ENCODE measurements around the gene COL1A2. TPM values are rescaled to one million over a fixed set of nuclear protein-coding genes. Genes with fewer than 3 reads are reported as not detected.

COL1A2 gene
- total RNA-seq, 4 donors from 2014 or later, result 47.0 to 499 (median 75.9) TPM

DNA sequence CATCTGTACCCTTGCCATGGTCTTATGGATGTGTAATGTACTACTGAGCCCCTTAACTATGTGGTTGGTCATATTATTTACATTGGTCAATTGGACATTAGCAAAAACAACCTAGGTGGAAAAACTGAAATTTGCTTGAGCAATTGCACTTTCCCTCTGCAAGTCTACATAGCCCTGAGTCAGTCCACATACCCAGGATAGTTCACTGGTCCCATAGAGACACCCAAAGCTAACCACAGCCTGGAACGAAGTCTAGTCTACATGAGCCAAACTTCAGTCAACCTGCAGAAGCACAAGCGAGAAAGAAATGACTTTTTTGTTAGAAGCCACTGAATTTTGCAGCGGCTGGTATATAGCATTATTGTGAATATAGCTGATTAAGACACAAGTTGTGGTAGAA lies 37.6 kb upstream of the COL1A2 start:
- no peak for TF ChIP-seq POLR2AphosphoS5 (IDR thresholded peaks at IDR 0.05)
- TF ChIP-seq EP300 (IDR thresholded peaks at IDR 0.05; ENCODE audit: low read depth), result no peak
- TF ChIP-seq POLR2A (IDR thresholded peaks at IDR 0.05), result no peak
- TF ChIP-seq CTCF (IDR thresholded peaks at IDR 0.05), result no peak

GRCh38 chr7:94360926-94361325 lies 33.8 kb upstream of the COL1A2 start:
- no peak for TF ChIP-seq POLR2AphosphoS5 (IDR thresholded peaks at IDR 0.05)
- TF ChIP-seq EP300 (IDR thresholded peaks at IDR 0.05; ENCODE audit: low read depth), result no peak
- TF ChIP-seq CTCF (IDR thresholded peaks at IDR 0.05), result no peak
- no peak for TF ChIP-seq POLR2A (IDR thresholded peaks at IDR 0.05)
- no peak for DNase-seq
- H3K27me3 ChIP-seq, result no peaks in the 10 kb centered on the region
- in situ Hi-C loops (cut with MboI; ENCODE audit: low pct_ligation_motif_present in 1 of 4, low pct_unique_long_range_greater_than_20kb in 1 of 4, low sequenced_read_pairs in 3 of 4) (no loop called here), intact Hi-C loops (cut with DNase I; ENCODE audit: low total_unique reads) (no loop called here)
- H3K9me3 ChIP-seq, result no peaks in the 10 kb centered on the region
- no peaks in the 10 kb centered on the region for H3K4me1 ChIP-seq
- no peak overlapping the region for H3K27ac ChIP-seq
- no peak overlapping the region for H3K4me3 ChIP-seq
- WGBS, 2 donors (ENCODE audit: low coverage in 1 of 2), result 65 to 71% methylated on average over 2 of the region's 2 CpGs
- no peaks in the 10 kb centered on the region for H3K36me3 ChIP-seq

More for the DNA sequence above, 37.6 kb upstream of the COL1A2 start:
- WGBS, 2 donors (ENCODE audit: low coverage in 1 of 2), result 84 to 96% methylated on average over 3 of the region's 3 CpGs
- H3K27ac ChIP-seq, result no peak overlapping the region
- no peak for DNase-seq
- no peaks in the 10 kb centered on the region for H3K9me3 ChIP-seq
- H3K27me3 ChIP-seq, result no peaks in the 10 kb centered on the region
- no peak overlapping the region for H3K4me3 ChIP-seq
- intact Hi-C loops (cut with DNase I; ENCODE audit: low total_unique reads), result no loop called here
- peaks cover 0 to 2% (median 0%) of the 10 kb centered on the region in 4 donors for H3K4me1 ChIP-seq
- in situ Hi-C loops (cut with MboI; ENCODE audit: low pct_ligation_motif_present in 1 of 4, low pct_unique_long_range_greater_than_20kb in 1 of 4, low sequenced_read_pairs in 3 of 4), result no loop called here
- H3K36me3 ChIP-seq, result no peaks in the 10 kb centered on the region

DNA sequence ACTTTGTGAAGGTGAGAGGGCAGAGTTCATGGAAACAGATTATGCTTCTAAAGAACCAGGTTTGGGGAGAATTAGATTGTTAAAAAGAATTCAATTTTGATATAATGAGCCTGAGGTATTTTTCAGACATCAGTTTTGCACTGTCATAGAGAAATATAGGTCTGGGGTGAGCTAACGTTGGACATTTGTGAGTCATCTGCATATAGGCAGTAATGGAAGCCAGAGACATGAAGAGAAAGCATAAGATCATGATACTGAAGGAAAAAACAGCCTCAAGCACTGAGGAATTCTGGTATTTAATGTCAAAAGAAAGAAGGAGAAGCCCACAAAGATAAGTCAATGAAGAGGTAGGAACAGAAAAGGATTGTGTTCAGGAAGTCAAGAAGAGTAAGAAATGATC lies 32.4 kb upstream of the COL1A2 start:
- no peak overlapping the region for H3K4me3 ChIP-seq
- peaks cover 0 to 1% (median 0%) of the 10 kb centered on the region in 4 donors for H3K4me1 ChIP-seq
- 50 to 78% methylated on average over 1 of the region's 1 CpG for WGBS, 2 donors (ENCODE audit: low coverage in 1 of 2)
- no peaks in the 10 kb centered on the region for H3K9me3 ChIP-seq
- H3K27ac ChIP-seq, result no peak overlapping the region
- no peaks in the 10 kb centered on the region for H3K27me3 ChIP-seq
- DNase-seq, result no peak
- in situ Hi-C loops (cut with MboI; ENCODE audit: low pct_ligation_motif_present in 1 of 4, low pct_unique_long_range_greater_than_20kb in 1 of 4, low sequenced_read_pairs in 3 of 4) (no loop called here), intact Hi-C loops (cut with DNase I; ENCODE audit: low total_unique reads) (no loop called here)
- TF ChIP-seq POLR2A (IDR thresholded peaks at IDR 0.05), result no peak
- no peak for TF ChIP-seq POLR2AphosphoS5 (IDR thresholded peaks at IDR 0.05)
- no peak for TF ChIP-seq EP300 (IDR thresholded peaks at IDR 0.05; ENCODE audit: low read depth)
- TF ChIP-seq CTCF (IDR thresholded peaks at IDR 0.05), result no peak
- no peaks in the 10 kb centered on the region for H3K36me3 ChIP-seq

DNA sequence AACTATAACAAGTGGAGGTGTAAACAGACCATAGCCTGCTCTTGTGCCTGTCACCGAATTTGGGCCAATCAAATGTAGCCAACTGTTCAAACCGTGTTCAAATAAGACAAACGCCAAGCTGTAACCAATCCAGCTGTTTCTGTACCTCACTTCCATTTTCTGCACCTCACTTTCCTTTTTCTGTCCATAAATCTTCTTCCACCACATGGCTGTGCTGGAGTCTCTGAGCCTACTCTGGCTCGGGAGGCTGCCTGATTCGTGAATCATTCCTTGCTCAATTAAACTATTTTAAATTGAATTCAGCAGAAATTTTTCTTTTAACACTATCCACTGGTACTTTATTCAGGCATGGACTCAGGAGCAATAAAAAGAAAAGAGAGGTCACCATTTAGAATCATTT lies 29.9 kb upstream of the COL1A2 start:
- Histone ChIP-seq H3K27ac (no peak overlapping the region), H3K9me3 (no peaks in the 10 kb centered on the region), H3K36me3 (no peaks in the 10 kb centered on the region), H3K4me3 (no peak overlapping the region), H3K4me1 (peaks cover 0 to 22% (median 6%) of the 10 kb centered on the region in 4 donors), H3K27me3 (no peaks in the 10 kb centered on the region)
- DNase-seq, result no peak
- in situ Hi-C loops (cut with MboI; ENCODE audit: low pct_ligation_motif_present in 1 of 4, low pct_unique_long_range_greater_than_20kb in 1 of 4, low sequenced_read_pairs in 3 of 4) (no loop called here), intact Hi-C loops (cut with DNase I; ENCODE audit: low total_unique reads) (no loop called here)
- WGBS, 2 donors (ENCODE audit: low coverage in 1 of 2), result 59 to 63% methylated on average over 5 of the region's 5 CpGs
- TF ChIP-seq POLR2A (IDR thresholded peaks at IDR 0.05) (no peak), EP300 (IDR thresholded peaks at IDR 0.05; ENCODE audit: low read depth) (no peak)

- intact Hi-C loops (cut with DNase I; ENCODE audit: low total_unique reads) (no loop called here), in situ Hi-C loops (cut with MboI; ENCODE audit: low pct_ligation_motif_present in 1 of 4, low pct_unique_long_range_greater_than_20kb in 1 of 4, low sequenced_read_pairs in 3 of 4) (no loop called here)
- WGBS, 2 donors (ENCODE audit: low coverage in 1 of 2), result 90 to 95% methylated on average over 2 to 3 of the region's 3 CpGs
- TF ChIP-seq CTCF (IDR thresholded peaks at IDR 0.05) (no peak), POLR2A (IDR thresholded peaks at IDR 0.05) (no peak), POLR2AphosphoS5 (IDR thresholded peaks at IDR 0.05) (no peak), EP300 (IDR thresholded peaks at IDR 0.05; ENCODE audit: low read depth) (no peak)
- peaks cover 0 to 22% (median 6%) of the 10 kb centered on the region in 4 donors for H3K4me1 ChIP-seq
- H3K27me3 ChIP-seq, result no peaks in the 10 kb centered on the region
- H3K4me3 ChIP-seq, result no peak overlapping the region
- no peaks in the 10 kb centered on the region for H3K36me3 ChIP-seq
- H3K27ac ChIP-seq, result no peak overlapping the region
- no peaks in the 10 kb centered on the region for H3K9me3 ChIP-seq
- DNase-seq, result no peak
These were observed 28.5 kb upstream of the COL1A2 start for GRCh38 chr7:94366163-94366562.

All from transverse colon (tissue), 4 donors.